Activated CD8-positive, alpha-beta memory T cell treated with anti-CD3 and anti-CD28 coated beads for 48 hours (primary cell): Measurements from ENCODE around the gene GPD2.
"Not testable (repeated sequence)": the region's sequence is repeated elsewhere in the genome, so short reads cannot be mapped to it uniquely, and the experiment has no call there.

Experiments used
- DNase-seq, 3 experiments: peaks; one replicate each; pipeline ENCODE4 v3.0.0-alpha.2; 2020; ENCODE audit warnings: low read depth in 2 of 3, low spot score in 2 of 3

Gene GPD2

GRCh38 chr2:156585457-156585856, 149.3 kb downstream of the GPD2 start:
- DNase-seq: no peak

GRCh38 chr2:156586621-156587020, 150.4 kb downstream of the GPD2 start:
- no peak for DNase-seq

GRCh38 chr2:156589381-156590079, 153.4 kb downstream of the GPD2 start:
- DNase-seq: no peak

GRCh38 chr2:156590085-156590739, 154.0 kb downstream of the GPD2 start:
- DNase-seq: no peak

- DNase-seq: no peak
Measured at GRCh38 chr2:156592809-156593593, 156.8 kb downstream of the GPD2 start.

GRCh38 chr2:156593594-156593921, 157.4 kb downstream of the GPD2 start:
- DNase-seq: no peak

GRCh38 chr2:156598563-156598962, 162.4 kb downstream of the GPD2 start:
- DNase-seq: no peak

GRCh38 chr2:156600196-156600595, 164.0 kb downstream of the GPD2 start:
- no peak for DNase-seq

- no peak for DNase-seq
Measured at GRCh38 chr2:156601855-156602551, 165.8 kb downstream of the GPD2 start.

GRCh38 chr2:156602552-156602933, 166.4 kb downstream of the GPD2 start:
- DNase-seq: no peak

- DNase-seq: no peak
Measured at GRCh38 chr2:156615836-156616322, 179.7 kb downstream of the GPD2 start.

- DNase-seq: not testable (repeated sequence)
Measured at GRCh38 chr2:156618071-156618470, 181.9 kb downstream of the GPD2 start.

- no peak for DNase-seq
Measured at GRCh38 chr2:156619021-156619539, 182.9 kb downstream of the GPD2 start.

- no peak for DNase-seq
Measured at GRCh38 chr2:156622491-156622890, 186.3 kb downstream of the GPD2 start.

GRCh38 chr2:156625360-156626170, 189.4 kb downstream of the GPD2 start:
- no peak for DNase-seq

- DNase-seq: no peak
Measured at GRCh38 chr2:156626931-156627330, 190.8 kb downstream of the GPD2 start.

GRCh38 chr2:156630579-156631337, 194.6 kb downstream of the GPD2 start:
- no peak for DNase-seq

GRCh38 chr2:156635646-156636045, 199.5 kb downstream of the GPD2 start:
- no peak for DNase-seq
